NOMO-1 (cell line): ENCODE data around the gene STXBP5.

Source experiments
- DNase-seq, 2 experiments: peaks; one replicate each; lab custom pipeline; 2025; ENCODE audit not compliant: unreplicated experiment in 2 of 2; lab: John Stamatoyannopoulos, UW

STXBP5 gene

GRCh38 chr6:147204060-147204785 lies at the start of gene STXBP5:
TSS of gene STXBP5 (plus strand) at chr6:147204417. CDS start at chr6:147204533, 116 bp downstream.
- peak; percentile 25 to 29 for DNase-seq

- no peak for DNase-seq
Measured at GRCh38 chr6:147154454-147154853, 49.8 kb upstream of the STXBP5 start.

GRCh38 chr6:147156218-147156617 lies 48.0 kb upstream of the STXBP5 start:
- DNase-seq, result peak in 1 of 2 experiments; percentile 6

GRCh38 chr6:147156799-147157382 lies 47.3 kb upstream of the STXBP5 start:
- no peak for DNase-seq

GRCh38 chr6:147157930-147158329 lies 46.3 kb upstream of the STXBP5 start:
- peak in 1 of 2 experiments; percentile 44 for DNase-seq

GRCh38 chr6:147158881-147159280 lies 45.3 kb upstream of the STXBP5 start:
- peak; percentile 65 to 85 for DNase-seq

- no peak for DNase-seq
Measured at GRCh38 chr6:147159536-147160374, 44.5 kb upstream of the STXBP5 start.

- DNase-seq, result no peak
Measured at GRCh38 chr6:147160593-147160992, 43.6 kb upstream of the STXBP5 start.

GRCh38 chr6:147161253-147161973 lies 42.8 kb upstream of the STXBP5 start:
- no peak for DNase-seq

GRCh38 chr6:147161974-147162495 lies 42.2 kb upstream of the STXBP5 start:
- no peak for DNase-seq

- DNase-seq, result no peak
Measured at GRCh38 chr6:147164761-147165160, 39.5 kb upstream of the STXBP5 start.

- DNase-seq, result no peak
Measured at GRCh38 chr6:147166360-147166944, 37.8 kb upstream of the STXBP5 start.

GRCh38 chr6:147166992-147167391 lies 37.2 kb upstream of the STXBP5 start:
- no peak for DNase-seq

- DNase-seq, result no peak
Measured at GRCh38 chr6:147167576-147168461, 36.4 kb upstream of the STXBP5 start.

GRCh38 chr6:147169529-147169928 lies 34.7 kb upstream of the STXBP5 start:
- no peak for DNase-seq

GRCh38 chr6:147170269-147170668 lies 33.9 kb upstream of the STXBP5 start:
- DNase-seq, result no peak

GRCh38 chr6:147173140-147173539 lies 31.1 kb upstream of the STXBP5 start:
- no peak for DNase-seq

- no peak for DNase-seq
Measured at GRCh38 chr6:147173675-147174308, 30.4 kb upstream of the STXBP5 start.

GRCh38 chr6:147176795-147177194 lies 27.4 kb upstream of the STXBP5 start:
- no peak for DNase-seq
